GM12878 (cell line): Measurements from ENCODE around the gene RAPGEF1. TPM values are rescaled to one million over a fixed set of nuclear protein-coding genes. Genes with fewer than 3 reads are reported as not detected.

Source experiments
- ATAC-seq: fragments of 200-7000 bp; cut with Tn5 transposase; 3 replicates; pipeline ENCODE4 v1.9.1; 2020; ENCODE audit warnings: mild to moderate bottlenecking, moderate library complexity
- BruUV-seq: library from RNA; stranded (reverse); fragments of 400-500 nt; replicated peaks from 2 replicates; lab custom pipeline; 2021; lab: Mats Ljungman, UMichigan
- CTCF ChIA-PET: fragments of 300-600 bp; sonication (Branson Sonifier 250); formaldehyde crosslinking; extraction: SDS; loops from one replicate; lab custom pipeline; 2021; ENCODE audit warnings: inconsistent platforms; lab: Yijun Ruan, JAX
- POLR2A ChIA-PET: fragments of 350-600 bp; formaldehyde crosslinking; extraction: SDS; loops from one replicate; lab custom pipeline; 2021; ENCODE audit warnings: inconsistent platforms; lab: Charles Lee
- RAD21 ChIA-PET: fragments of 300-600 bp; sonication (Branson Sonifier 250); formaldehyde crosslinking; loops from one replicate; lab custom pipeline; 2023; ENCODE audit warnings: antibody characterized with exemption; ENCODE audit not compliant: unreplicated experiment; lab: Charles Lee
- SMC1A ChIA-PET: fragments of 300-600 bp; sonication (Branson Sonifier 250); formaldehyde crosslinking; loops from one replicate; lab custom pipeline; 2023; ENCODE audit not compliant: unreplicated experiment, uncharacterized antibody; lab: Charles Lee
- DNase-seq: peaks from one replicate; pipeline ENCODE4 v3.0.0-alpha.2; 2011; ENCODE audit warnings: low read depth, low spot score
- FAIRE-seq: peaks from 3 replicates; lab custom pipeline; 2011; peaks lifted over from hg19 to GRCh38; lab: Jason Lieb, UNC
- H2AFZ ChIP-seq: 2 replicates; pipeline ENCODE4 v1.6.0; 2011; ENCODE audit warnings: low read depth, low read length, control low read depth; ENCODE audit not compliant: control insufficient read depth
- H3K27ac ChIP-seq: 2 replicates; pipeline ENCODE4 v1.5.1; 2011; ENCODE audit warnings: control low read depth; ENCODE audit not compliant: control insufficient read depth, insufficient read depth
- H3K27me3 ChIP-seq, 2 experiments: replicated peaks in 1 of 2; 2 replicates each; pipeline versions ENCODE4 v1.6.0 to v1.6.1; 2011; ENCODE audit warnings: low read length in 1 of 2; ENCODE audit not compliant: control insufficient read depth in 2 of 2, insufficient read depth in 2 of 2
- H3K36me3 ChIP-seq, 2 experiments: 2 replicates each; pipeline ENCODE4 v1.5.1; 2011; ENCODE audit warnings: low read length in 1 of 2; ENCODE audit not compliant: control insufficient read depth in 2 of 2, insufficient read depth in 2 of 2
- H3K4me1 ChIP-seq: 2 replicates; pipeline ENCODE4 v1.6.1; 2011; ENCODE audit warnings: mild to moderate bottlenecking, low read length, moderate library complexity, mixed read lengths; ENCODE audit not compliant: control insufficient read depth, insufficient read depth
- H3K4me2 ChIP-seq: 2 replicates; pipeline ENCODE4 v1.6.0; 2011; ENCODE audit warnings: control low read depth; ENCODE audit not compliant: control insufficient read depth, insufficient read depth
- H3K4me3 ChIP-seq: fragments of 200-600 bp; sonication (generic); 2 replicates; pipeline ENCODE4 v1.5.1; 2016
- H3K79me2 ChIP-seq: 2 replicates; pipeline ENCODE4 v1.6.0; 2011; ENCODE audit warnings: low read length; ENCODE audit not compliant: control insufficient read depth, insufficient read depth
- H3K9ac ChIP-seq: 2 replicates; pipeline ENCODE4 v1.8.0; 2011; ENCODE audit warnings: low read length, control low read depth, mixed read lengths; ENCODE audit not compliant: control insufficient read depth, insufficient read depth
- H3K9me3 ChIP-seq: replicated peaks from 3 replicates; pipeline ENCODE4 v1.5.1; 2011; ENCODE audit warnings: mild to moderate bottlenecking, low read length; ENCODE audit not compliant: control insufficient read depth, insufficient read depth
- H4K20me1 ChIP-seq: 2 replicates; pipeline ENCODE4 v1.6.0; 2011; ENCODE audit not compliant: control insufficient read depth, insufficient read depth
- CBX3 ChIP-seq: fragments of 200-600 bp; sonication (generic); IDR thresholded peaks from 2 replicates; pipeline ENCODE4 v1.6.1; 2016; ENCODE audit warnings: low read depth, borderline replicate concordance
- CHD1 ChIP-seq: IDR thresholded peaks from 2 replicates; pipeline ENCODE4 v1.6.1; 2012; ENCODE audit warnings: low read depth, low read length, improper control_type of control experiment
- DPF2 ChIP-seq: fragments of 450-650 bp; IDR thresholded peaks from 2 replicates; pipeline ENCODE4 v1.6.1; 2017; ENCODE audit warnings: mild to moderate bottlenecking
- ELK1 ChIP-seq: IDR thresholded peaks from 2 replicates; pipeline ENCODE4 v1.6.1; 2012; ENCODE audit warnings: low read depth, low read length, improper control_type of control experiment
- FOXK2 ChIP-seq: fragments of 450-650 bp; IDR thresholded peaks from 2 replicates; pipeline ENCODE4 v1.6.1; 2017; ENCODE audit warnings: mild to moderate bottlenecking, moderate library complexity
- JUNB ChIP-seq: IDR thresholded peaks from 2 replicates; pipeline ENCODE4 v1.6.1; 2016; ENCODE audit warnings: antibody characterized with exemption, mild to moderate bottlenecking
- MTA2 ChIP-seq: fragments of 450-650 bp; IDR thresholded peaks from 2 replicates; pipeline ENCODE4 v1.6.1; 2016; ENCODE audit warnings: low read depth, mild to moderate bottlenecking, moderate library complexity
- NFIC ChIP-seq: IDR thresholded peaks from 2 replicates; pipeline ENCODE4 v1.6.1; 2012; ENCODE audit warnings: low read depth, mild to moderate bottlenecking, inconsistent platforms, low read length, moderate library complexity
- NRF1 ChIP-seq: conservative IDR thresholded peaks from 2 replicates; pipeline ENCODE4 v1.6.1; 2011; ENCODE audit warnings: mild to moderate bottlenecking, low read depth, low read length, improper control_type of control experiment
- PKNOX1 ChIP-seq: fragments of 450-650 bp; IDR thresholded peaks from 2 replicates; pipeline ENCODE4 v1.6.1; 2016; ENCODE audit warnings: mild to moderate bottlenecking
- PML ChIP-seq: IDR thresholded peaks from 2 replicates; pipeline ENCODE4 v1.6.1; 2012; ENCODE audit warnings: low read length, inconsistent platforms
- RCOR1 ChIP-seq: conservative IDR thresholded peaks from 2 replicates; pipeline ENCODE4 v1.6.1; 2012; ENCODE audit warnings: low read depth, low read length, improper control_type of control experiment
- RELB ChIP-seq: fragments of 450-650 bp; IDR thresholded peaks from 2 replicates; pipeline ENCODE4 v1.6.1; 2017; ENCODE audit warnings: low read depth, mild to moderate bottlenecking, moderate library complexity
- STAT1 ChIP-seq: fragments of 450-650 bp; conservative IDR thresholded peaks from 2 replicates; pipeline ENCODE4 v1.6.1; 2014; ENCODE audit warnings: antibody characterized with exemption, mild to moderate bottlenecking
- STAT3 ChIP-seq: IDR thresholded peaks from 2 replicates; pipeline ENCODE4 v1.6.1; 2011; ENCODE audit warnings: low read depth, low read length, improper control_type of control experiment
- TCF7 ChIP-seq: IDR thresholded peaks from 2 replicates; pipeline ENCODE4 v1.6.1; 2014; ENCODE audit warnings: antibody characterized with exemption, borderline replicate concordance
- YY1 ChIP-seq: IDR thresholded peaks from 2 replicates; pipeline ENCODE4 v1.6.1; 2011; ENCODE audit warnings: low read depth, mild to moderate bottlenecking, low read length
- ZNF384 ChIP-seq: IDR thresholded peaks from 2 replicates; pipeline ENCODE4 v1.6.1; 2012; ENCODE audit warnings: low read depth, mild to moderate bottlenecking, low read length, improper control_type of control experiment, borderline replicate concordance
- WGBS: methylation state at CpG from one replicate; pipeline ENCODE4 v1.1.6; 2016; ENCODE audit warnings: low lambda C conversion rate; ENCODE audit not compliant: insufficient replicate concordance, insufficient coverage; ENCODE audit errors: missing lambda C conversion rate; 5-methylcytosine and 5-hydroxymethylcytosine counted together
- in situ Hi-C: fragments of 300-500 bp; cut with MboI; formaldehyde crosslinking; loops from 9 replicates; pipeline ENCODE4 v1.14.3; 2018; ENCODE audit warnings: mixed read lengths
- intact Hi-C: fragments of 100-400 bp; cut with micrococcal nuclease; formaldehyde crosslinking; loops from one replicate; pipeline ENCODE4 v1.14.2; 2022; ENCODE audit not compliant: unreplicated experiment
- polyA plus RNA-seq, 11 experiments: library from polyadenylated mRNA; depleted of rRNA in 4 of 11; unstranded in 6 of 11; stranded (reverse) in 5 of 11; fragments of >200 nt; fragmentation: Nextera tagmentation in 4 of 11; fragmentation: Illumina TruSeq in 1 of 11; extraction: Ambion mirVana in 4 of 11; extraction: Trizol in 1 of 11; gene quantifications; 1 replicate in 1 of 11; 2 replicates in 10 of 11; pipeline versions ENCODE4 v1.2.1 to v1.2.3, GENCODE V29; 2011 to 2016; ENCODE audit warnings: inconsistent platforms in 2 of 11, missing spikeins in 2 of 11, low read depth in 1 of 11
- total RNA-seq, 4 experiments: library from RNA; depleted of rRNA in 3 of 4; stranded (reverse); fragments of >200 nt in 3 of 4; fragmentation: Illumina TruSeq in 1 of 4; extraction: Trizol in 1 of 4; gene quantifications; 2 replicates each; pipeline versions ENCODE4 v1.2.1 to v1.2.3, GENCODE V29; 2013 to 2021

RAPGEF1 gene
- total and polyA plus RNA-seq, 10 of the 15 experiments (the other 5 are each of a cell fraction or from before 2014, with no cell fraction given) = 0.42 to 113 (median 45.9) TPM

DNA sequence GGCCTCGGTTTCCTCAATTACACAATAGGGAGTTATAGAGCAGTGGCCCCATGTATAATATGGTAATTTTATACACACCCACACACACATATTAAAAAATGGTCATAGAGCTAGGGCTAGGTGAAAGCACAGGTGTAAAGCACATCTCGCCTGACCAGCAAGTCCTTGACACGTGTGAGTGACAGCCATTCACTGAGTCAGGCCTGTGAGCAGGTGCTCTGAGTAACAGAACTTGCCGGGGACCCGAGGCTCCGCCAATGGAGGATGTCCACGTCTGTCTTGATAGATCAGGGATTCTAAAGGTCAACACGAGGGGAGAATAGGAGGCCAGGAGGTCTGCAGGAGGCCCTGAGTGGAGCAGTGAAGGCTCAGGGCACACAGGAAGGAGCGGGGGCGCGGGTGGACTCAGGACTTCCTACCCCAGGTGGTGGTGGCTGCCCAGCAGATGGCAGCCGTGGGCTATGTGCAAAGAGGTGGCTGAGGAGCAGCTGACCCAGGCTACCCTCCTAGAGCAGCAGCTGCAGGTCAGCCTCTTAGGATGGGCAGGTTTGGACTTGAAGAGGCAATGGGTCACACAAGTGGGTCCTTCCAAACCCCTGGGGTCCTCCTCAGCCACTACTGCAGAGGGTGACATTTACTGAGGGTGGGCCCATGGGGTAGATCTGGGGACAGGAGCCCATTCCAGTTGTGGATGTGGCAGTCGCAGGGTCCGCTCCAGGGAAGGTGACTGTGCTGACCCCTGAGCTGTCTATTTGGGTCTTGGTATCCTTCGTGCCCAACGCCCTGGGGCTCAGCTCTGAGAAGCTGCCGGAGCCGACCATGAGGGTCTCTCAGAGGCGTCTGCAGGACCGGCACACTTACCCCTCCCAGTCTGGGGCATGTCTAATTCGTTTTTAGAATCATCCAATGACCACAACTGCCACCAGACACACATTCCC lies 148.7 kb downstream of the RAPGEF1 start:
- no TSS peak for BruUV-seq
- no peak overlapping the region for H3K4me3 ChIP-seq
- FAIRE-seq (peak; percentile 77), ATAC-seq (peak; percentile 98), DNase-seq (peak; percentile 21)
- no peaks in the 10 kb centered on the region for H3K9me3 ChIP-seq
- H3K4me2 ChIP-seq = no peak overlapping the region
- no peak overlapping the region for H3K27ac ChIP-seq
- H3K27me3 ChIP-seq = no peaks in the 10 kb centered on the region
- intact Hi-C loops = loop anchor here (2.0 to 5.0 kb wide), 2 partner anchors 41 to 148 kb away; no protein-coding TSS in a partner anchor
- H3K79me2 ChIP-seq = no peaks in the 10 kb centered on the region
- ChIA-PET POLR2A (no interaction called here), SMC1A (interaction anchor here (0.6 to 3.0 kb wide), 18 partner anchors 11 to 157 kb away, joined by 3 to 22 read pairs (median 4); no protein-coding TSS in a partner anchor), CTCF (interaction anchor here (0.6 to 4.1 kb wide), 24 partner anchors 9 to 196 kb away, joined by 3 to 55 read pairs (median 4); partner anchors contain the start of gene RAPGEF1), RAD21 (interaction anchor here (0.6 to 1.7 kb wide), 13 partner anchors 30 to 241 kb away, joined by 3 to 13 read pairs (median 4); no protein-coding TSS in a partner anchor)
- H4K20me1 ChIP-seq = no peaks in the 10 kb centered on the region
- H3K9ac ChIP-seq = no peak overlapping the region
- no peaks in the 10 kb centered on the region for H3K4me1 ChIP-seq
- no peak overlapping the region for H2AFZ ChIP-seq
- in situ Hi-C loops = loop anchor here (5.0 to 25.0 kb wide), 2 partner anchors 151 to 646 kb away; partner anchors contain the start of gene RAPGEF1
- WGBS = 63% methylated on average over 21 of the region's 21 CpGs
- peaks cover 30 to 52% of the 10 kb centered on the region in 2 experiments; a peak in 3 of 4 replicates for H3K36me3 ChIP-seq
- TF ChIP-seq STAT1 (no peak), ZNF384 (no peak), NRF1 (no peak), TCF7 (no peak), ELK1 (no peak), STAT3 (no peak), DPF2 (no peak), JUNB (no peak), PML (no peak; the same call in 1 of the 2 replicates), NFIC (no peak), CHD1 (0 out of 2 replicates have a peak, but pooled peaks have one; percentile 45), MTA2 (no peak), CBX3 (no peak), PKNOX1 (peak; percentile 68), RELB (peak; percentile 23; the same call in 1 of the 2 replicates), FOXK2 (no peak), RCOR1 (no peak), YY1 (no peak; the same call in 1 of the 2 replicates)
